Activated B cell treated with CpG ODN at 0.5 μM for 24 hours (primary cell): ENCODE data around the gene EEFSEC. TPM values are rescaled to one million over a fixed set of nuclear protein-coding genes. Genes with fewer than 3 reads are reported as not detected.
"Not testable (repeated sequence)": the region's sequence is repeated elsewhere in the genome, so short reads cannot be mapped to it uniquely, and the experiment has no call there.

Source experiments
- ATAC-seq: fragments of 200-7000 bp; cut with Tn5 transposase; one replicate; pipeline ENCODE4 v1.10.0; 2021; ENCODE audit warnings: low read depth, mild to moderate bottlenecking, moderate library complexity
- CTCF ChIA-PET: fragments of 350-600 bp; sonication (Branson Sonifier 250); formaldehyde crosslinking; loops from one replicate; lab custom pipeline; 2021; ENCODE audit warnings: antibody characterized with exemption; lab: Charles Lee
- POLR2A ChIA-PET: fragments of 350-600 bp; sonication (Branson Sonifier 250); formaldehyde crosslinking; loops from one replicate; lab custom pipeline; 2021; ENCODE audit warnings: antibody characterized with exemption; lab: Charles Lee
- DNase-seq: peaks from one replicate; pipeline ENCODE4 v3.0.0; 2022
- H3K27ac Mint-ChIP-seq: one replicate; pipeline ENCODE4 v1.8.0; 2020; ENCODE audit warnings: mixed read lengths
- H3K27me3 Mint-ChIP-seq: one replicate; pipeline ENCODE4 v1.8.0; 2021; ENCODE audit warnings: mixed read lengths
- H3K36me3 Mint-ChIP-seq: one replicate; pipeline ENCODE4 v1.8.0; 2021; ENCODE audit warnings: low read depth, mixed read lengths
- H3K4me1 Mint-ChIP-seq: one replicate; pipeline ENCODE4 v1.8.0; 2021; ENCODE audit warnings: mixed read lengths
- H3K4me3 Mint-ChIP-seq: one replicate; pipeline ENCODE4 v1.8.0; 2020; ENCODE audit warnings: mild to moderate bottlenecking, mixed read lengths
- H3K9me3 Mint-ChIP-seq: one replicate; pipeline ENCODE4 v1.8.0; 2020; ENCODE audit warnings: mixed read lengths
- intact Hi-C: fragments of 100-400 bp; cut with micrococcal nuclease; formaldehyde crosslinking; loops from one replicate; pipeline ENCODE4 v1.15.1; 2024
- total RNA-seq: library from RNA; stranded (reverse); gene quantifications from 2 replicates; pipeline ENCODE4 v1.2.3, GENCODE V29; 2022
- TF ChIP-seq, protein P1 (sequence below): fragments of 200-600 bp; IDR thresholded peaks from one replicate; pipeline ENCODE4 v1.8.0; 2022; ENCODE audit warnings: antibody characterized with exemption, mild to moderate bottlenecking

EEFSEC gene
- total RNA-seq, 1 donor from 2014 or later = 20.0 TPM

DNA sequence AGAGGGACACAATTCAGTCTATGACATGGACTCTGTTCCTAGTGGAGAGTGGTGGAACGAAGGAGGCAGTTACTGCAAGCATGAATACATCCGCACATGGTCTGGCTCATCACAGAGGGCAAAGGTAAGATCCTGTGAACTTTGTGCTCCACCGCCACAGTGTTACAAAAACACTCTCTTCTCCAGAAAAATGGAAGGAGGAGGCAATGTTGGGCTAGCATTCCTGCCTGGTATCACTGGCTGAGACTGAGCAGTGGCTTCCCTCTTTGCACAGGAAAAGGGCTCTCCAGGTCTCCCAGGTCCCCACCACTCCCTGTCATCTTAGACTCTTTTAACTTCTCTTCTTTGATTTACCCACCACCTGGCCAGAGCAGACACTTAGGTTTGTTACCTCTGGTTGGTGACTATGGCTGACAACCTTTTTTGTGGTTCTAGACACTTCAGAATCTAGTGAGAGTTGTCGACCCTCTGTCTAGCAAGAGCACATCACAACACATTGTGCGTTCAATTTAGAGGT, 1.5 kb upstream of the EEFSEC start:
- no peaks in the 10 kb centered on the region for H3K27me3 Mint-ChIP-seq
- POLR2A ChIA-PET = interaction anchor here (2.7 kb wide), 1 partner anchor 28 kb away, joined by 69 read pairs; the partner anchor contains the start of gene RUVBL1
- peaks cover 17% of the 10 kb centered on the region for H3K4me1 Mint-ChIP-seq
- TF ChIP-seq, protein P1, sequence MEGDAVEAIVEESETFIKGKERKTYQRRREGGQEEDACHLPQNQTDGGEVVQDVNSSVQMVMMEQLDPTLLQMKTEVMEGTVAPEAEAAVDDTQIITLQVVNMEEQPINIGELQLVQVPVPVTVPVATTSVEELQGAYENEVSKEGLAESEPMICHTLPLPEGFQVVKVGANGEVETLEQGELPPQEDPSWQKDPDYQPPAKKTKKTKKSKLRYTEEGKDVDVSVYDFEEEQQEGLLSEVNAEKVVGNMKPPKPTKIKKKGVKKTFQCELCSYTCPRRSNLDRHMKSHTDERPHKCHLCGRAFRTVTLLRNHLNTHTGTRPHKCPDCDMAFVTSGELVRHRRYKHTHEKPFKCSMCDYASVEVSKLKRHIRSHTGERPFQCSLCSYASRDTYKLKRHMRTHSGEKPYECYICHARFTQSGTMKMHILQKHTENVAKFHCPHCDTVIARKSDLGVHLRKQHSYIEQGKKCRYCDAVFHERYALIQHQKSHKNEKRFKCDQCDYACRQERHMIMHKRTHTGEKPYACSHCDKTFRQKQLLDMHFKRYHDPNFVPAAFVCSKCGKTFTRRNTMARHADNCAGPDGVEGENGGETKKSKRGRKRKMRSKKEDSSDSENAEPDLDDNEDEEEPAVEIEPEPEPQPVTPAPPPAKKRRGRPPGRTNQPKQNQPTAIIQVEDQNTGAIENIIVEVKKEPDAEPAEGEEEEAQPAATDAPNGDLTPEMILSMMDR = no peak
- CTCF ChIA-PET = interaction anchor here (1.2 kb wide), 1 partner anchor 28 kb away, joined by 5 read pairs; the partner anchor contains the start of gene RUVBL1
- intact Hi-C loops = loop anchor here (2.0 to 10.0 kb wide), 4 partner anchors 75 to 1675 kb away; partner anchors contain the start of genes ABTB1, MCM2, TPRA1 and ZXDC
- H3K9me3 Mint-ChIP-seq = peaks cover 3% of the 10 kb centered on the region
- peaks cover 16% of the 10 kb centered on the region for H3K36me3 Mint-ChIP-seq
- peak overlapping the region; percentile 50 for H3K27ac Mint-ChIP-seq
- peak overlapping the region; percentile 52 for H3K4me3 Mint-ChIP-seq
- no peak for DNase-seq
- ATAC-seq = no peak

DNA sequence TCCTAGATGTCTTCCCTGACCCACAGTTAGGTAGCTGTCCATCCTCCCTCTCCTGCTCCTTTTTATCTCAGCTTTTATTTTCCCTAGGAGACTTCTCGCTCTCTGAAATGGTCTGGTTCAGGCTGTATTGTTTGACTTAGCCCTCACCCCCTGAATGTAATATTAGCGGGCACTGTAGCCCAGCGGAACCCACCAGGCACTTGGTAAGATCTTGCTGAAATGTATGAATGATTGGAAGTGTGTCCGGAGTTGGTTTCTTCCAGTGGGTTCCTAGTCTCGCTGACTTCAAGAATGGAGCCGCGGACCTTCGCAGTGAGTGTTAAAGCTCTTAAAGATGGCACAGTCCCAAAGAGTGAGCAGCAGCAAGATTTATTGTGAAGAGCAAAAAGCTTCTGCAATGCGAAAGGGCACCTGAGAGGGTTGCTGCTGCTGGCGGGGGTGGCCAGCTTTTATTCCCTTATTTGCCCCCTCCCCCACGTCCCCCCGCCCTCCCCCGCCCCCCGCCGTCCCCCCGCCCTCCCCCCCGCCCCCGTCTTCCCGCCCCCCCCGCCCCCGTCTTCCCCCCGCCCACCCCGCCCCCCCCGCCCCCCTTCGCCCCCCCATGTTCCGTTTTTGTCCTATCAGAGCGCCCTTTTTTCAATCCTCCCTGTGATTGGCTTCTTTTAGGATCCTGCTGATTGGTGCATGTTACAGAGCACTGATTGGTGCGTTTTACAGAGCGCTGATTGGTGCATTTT, 694 bp upstream of the EEFSEC start:
- peak; percentile 57 for ATAC-seq
- no peak for DNase-seq
- H3K27me3 Mint-ChIP-seq = no peaks in the 10 kb centered on the region
- intact Hi-C loops = loop anchor here (1.0 to 10.0 kb wide), 6 partner anchors 29 to 1675 kb away; partner anchors contain the start of genes ABTB1, MCM2, RUVBL1 and SEC61A1
- ChIA-PET POLR2A (interaction anchor here (0.6 to 2.7 kb wide), 8 partner anchors 29 to 528 kb away, joined by 3 to 69 read pairs (median 5); partner anchors contain the start of genes RUVBL1 and SEC61A1), CTCF (interaction anchor here (1.2 kb wide), 1 partner anchor 29 kb away, joined by 5 read pairs; the partner anchor contains the start of gene RUVBL1)
- peak overlapping the region; percentile 95 for H3K27ac Mint-ChIP-seq
- H3K4me3 Mint-ChIP-seq = peak overlapping the region; percentile 96
- peaks cover 3% of the 10 kb centered on the region for H3K9me3 Mint-ChIP-seq
- peaks cover 22% of the 10 kb centered on the region for H3K36me3 Mint-ChIP-seq
- peaks cover 17% of the 10 kb centered on the region for H3K4me1 Mint-ChIP-seq
- TF ChIP-seq, protein P1 = no peak

DNA sequence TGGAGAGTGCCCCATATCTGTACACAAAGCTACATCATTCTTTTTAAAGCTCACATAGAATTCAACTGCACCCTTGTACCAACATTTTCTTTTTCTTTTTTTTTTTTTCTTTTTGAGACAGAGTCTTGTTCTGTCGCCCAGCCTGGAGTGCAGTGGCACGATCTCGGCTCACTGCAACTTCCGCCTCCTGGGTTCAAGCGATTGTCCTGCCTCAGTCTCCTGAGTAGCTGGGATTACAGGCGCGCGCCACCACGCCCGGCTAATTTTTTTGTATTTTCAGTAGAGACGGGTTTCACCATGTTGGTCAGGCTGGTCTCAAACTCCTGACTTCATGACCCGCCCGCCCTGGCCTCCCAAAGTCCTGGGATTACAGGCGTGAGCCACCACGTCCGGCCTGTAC, 1.1 kb downstream of the EEFSEC start:
- intact Hi-C loops = loop anchor here (5.0 to 10.0 kb wide), 2 partner anchors 560 to 1677 kb away; partner anchors contain the start of genes MCM2, TPRA1 and ZXDC
- ATAC-seq, H3K27me3 Mint-ChIP-seq, DNase-seq, H3K9me3 Mint-ChIP-seq, CTCF ChIA-PET: not testable (repeated sequence)
- H3K36me3 Mint-ChIP-seq = peaks cover 33% of the 10 kb centered on the region
- peak overlapping the region; percentile 95 for H3K27ac Mint-ChIP-seq
- H3K4me1 Mint-ChIP-seq = peaks cover 17% of the 10 kb centered on the region
- H3K4me3 Mint-ChIP-seq = peak overlapping the region; percentile 96
- POLR2A ChIA-PET = interaction anchor here (0.6 to 2.7 kb wide), 4 partner anchors 31 to 504 kb away, joined by 3 to 69 read pairs (median 6); partner anchors contain the start of gene RUVBL1

DNA sequence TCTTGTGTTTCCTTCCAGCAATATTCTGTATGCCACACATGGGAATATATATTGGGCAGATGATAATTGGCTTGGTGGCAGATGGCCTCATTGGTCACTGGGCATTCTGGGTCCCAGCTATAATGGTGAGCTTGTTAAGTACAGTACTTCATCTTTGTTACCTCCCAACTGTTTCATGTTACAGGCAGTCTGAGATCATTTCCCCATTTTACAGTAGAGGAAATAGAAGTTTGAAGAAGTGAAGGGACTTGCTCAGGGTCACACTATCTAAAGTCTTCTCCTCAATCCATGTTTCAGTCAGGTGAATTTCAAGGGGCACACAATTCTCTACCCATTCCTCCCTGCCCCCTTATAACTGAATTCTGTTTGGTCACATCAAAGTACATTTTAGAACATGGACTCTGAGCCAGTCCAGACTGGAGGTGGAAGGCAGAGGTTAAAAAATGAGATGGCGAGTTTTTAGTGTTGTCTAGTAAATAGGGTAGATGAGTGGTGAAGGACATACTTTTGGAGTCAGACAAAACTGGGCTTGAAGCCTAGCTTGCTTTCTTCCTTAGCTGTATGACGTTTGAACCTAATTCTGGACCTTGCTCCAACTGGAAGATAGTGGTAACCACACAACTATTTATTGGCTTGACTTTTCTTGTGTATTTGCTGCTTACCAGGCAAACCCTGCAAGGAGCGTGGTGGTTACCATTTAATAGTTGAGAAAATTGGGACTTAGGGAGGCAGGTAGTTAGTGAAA, 2.5 kb downstream of the EEFSEC start:
- DNase-seq (no peak), ATAC-seq (no peak)
- peaks cover 3% of the 10 kb centered on the region for H3K9me3 Mint-ChIP-seq
- POLR2A ChIA-PET = no interaction called here
- intact Hi-C loops = loop anchor here (10.0 kb wide), 1 partner anchor 561 kb away; the partner anchor contains the start of genes MCM2 and TPRA1
- H3K4me1 Mint-ChIP-seq = peaks cover 17% of the 10 kb centered on the region
- H3K27me3 Mint-ChIP-seq = no peaks in the 10 kb centered on the region
- CTCF ChIA-PET = no interaction called here
- no peak overlapping the region for H3K27ac Mint-ChIP-seq
- peaks cover 39% of the 10 kb centered on the region for H3K36me3 Mint-ChIP-seq
- TF ChIP-seq, protein P1 = no peak
- H3K4me3 Mint-ChIP-seq = no peak overlapping the region

DNA sequence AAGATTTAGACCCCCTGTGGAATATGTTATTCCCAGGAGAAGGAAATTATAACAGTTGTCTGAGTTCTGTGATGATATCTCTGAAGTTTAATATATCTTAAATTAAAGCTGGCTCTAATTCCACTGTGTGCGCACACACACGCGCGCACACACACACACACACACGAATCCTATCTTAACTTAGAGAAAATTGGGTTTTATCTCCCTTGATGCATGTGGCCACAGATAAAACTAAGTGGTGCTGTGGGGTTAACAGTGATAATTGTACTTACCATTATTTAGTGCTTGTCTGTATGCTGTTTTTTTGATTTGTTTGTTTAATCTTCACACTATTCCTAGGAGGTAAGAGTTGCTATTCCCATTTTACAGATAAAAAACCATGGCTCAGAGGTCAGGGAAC, 7.4 kb downstream of the EEFSEC start:
- Mint-ChIP-seq H3K27ac (no peak overlapping the region), H3K36me3 (peaks cover 41% of the 10 kb centered on the region), H3K27me3 (no peaks in the 10 kb centered on the region), H3K9me3 (no peaks in the 10 kb centered on the region), H3K4me3 (no peak overlapping the region), H3K4me1 (peaks cover 2% of the 10 kb centered on the region)
- ChIA-PET CTCF (no interaction called here), POLR2A (no interaction called here)
- TF ChIP-seq, protein P1 = no peak
- intact Hi-C loops = no loop called here
- no peak for DNase-seq
- no peak for ATAC-seq
